Thymus (tissue), 11 donors: ENCODE measurements around the gene PHF20. TPM values are rescaled to one million over a fixed set of nuclear protein-coding genes. Genes with fewer than 3 reads are reported as not detected.
"Not testable (repeated sequence)": the region's sequence is repeated elsewhere in the genome, so short reads cannot be mapped to it uniquely, and the experiment has no call there.

Source experiments
- DNase-seq, 9 donors: peaks; one replicate each; pipeline ENCODE4 v3.0.0-alpha.2; 2013; ENCODE audit warnings: low spot score in 9 of 9, low read depth in 6 of 9, missing footprints in 1 of 9
- H3K27ac ChIP-seq, 2 donors: one replicate each; pipeline ENCODE4 v1.5.1; 2013; ENCODE audit warnings: control low read depth in 1 of 2, low read depth in 1 of 2, low read length in 1 of 2, mild to moderate bottlenecking in 1 of 2, moderate library complexity in 1 of 2
- H3K27me3 ChIP-seq, 2 donors: one replicate each; pipeline ENCODE4 v1.5.1; 2013; ENCODE audit warnings: low read length in 1 of 2; ENCODE audit not compliant: control insufficient read depth in 2 of 2, insufficient read depth in 1 of 2
- H3K36me3 ChIP-seq, 2 donors: one replicate each; pipeline ENCODE4 v1.5.1; 2013; ENCODE audit warnings: low read length in 1 of 2, mild to moderate bottlenecking in 1 of 2, moderate library complexity in 1 of 2; ENCODE audit not compliant: control insufficient read depth in 2 of 2, insufficient read depth in 2 of 2
- H3K4me1 ChIP-seq, 2 donors: one replicate each; pipeline ENCODE4 v1.5.1; 2013; ENCODE audit warnings: low read length in 2 of 2; ENCODE audit not compliant: control insufficient read depth in 2 of 2, insufficient read depth in 2 of 2
- H3K4me3 ChIP-seq, 2 donors: one replicate each; pipeline ENCODE4 v1.5.1; 2013; ENCODE audit warnings: low read length in 2 of 2, control low read depth in 1 of 2, mild to moderate bottlenecking in 1 of 2
- H3K9me3 ChIP-seq, 2 donors: one replicate each; pipeline ENCODE4 v1.5.1; 2013; ENCODE audit warnings: low read length in 1 of 2, mild to moderate bottlenecking in 1 of 2; ENCODE audit not compliant: control insufficient read depth in 2 of 2, insufficient read depth in 1 of 2
- WGBS: extraction: QIAGEN DNeasy Blood & Tissue Kit; methylation state at CpG from one replicate; pipeline ENCODE4 v1.1.7; 2013; 5-methylcytosine and 5-hydroxymethylcytosine counted together
- polyA plus RNA-seq: library from polyadenylated mRNA; stranded (reverse); fragments of 200-250 nt; gene quantifications from one replicate; pipeline ENCODE4 v1.2.3, GENCODE V29; 2013
- total RNA-seq: library from RNA; stranded (reverse); fragments of 120-200 nt; gene quantifications from one replicate; pipeline ENCODE4 v1.2.4, GENCODE V29; 2013
- donor health status: healthy.

The PHF20 gene
- total and polyA plus RNA-seq, 2 donors, result 35.6 to 39.7 TPM

- 97% methylated on average over 6 of the region's 6 CpGs for WGBS
- Histone ChIP-seq H3K4me3 (no peak overlapping the region), H3K27me3 (no peaks in the 10 kb centered on the region), H3K9me3 (no peaks in the 10 kb centered on the region), H3K4me1 (no peaks in the 10 kb centered on the region), H3K27ac (no peak overlapping the region), H3K36me3 (peaks cover under 1 to 11% of the 10 kb centered on the region in 2 donors)
- DNase-seq, result no peak
Observed at GRCh38 chr20:35878113-35878625, 106.4 kb downstream of the PHF20 start.

GRCh38 chr20:35881676-35882075, 109.9 kb downstream of the PHF20 start:
- Histone ChIP-seq H3K27me3 (no peaks in the 10 kb centered on the region), H3K9me3 (no peaks in the 10 kb centered on the region), H3K4me1 (no peaks in the 10 kb centered on the region), H3K4me3 (no peak overlapping the region), H3K27ac (no peak overlapping the region), H3K36me3 (peaks cover 9 to 17% of the 10 kb centered on the region in 2 donors)
- WGBS, result 97% methylated on average over 1 of the region's 1 CpG
- DNase-seq, result no peak

- H3K4me1 ChIP-seq, H3K27me3 ChIP-seq, H3K9me3 ChIP-seq, H3K4me3 ChIP-seq, DNase-seq, H3K27ac ChIP-seq: not testable (repeated sequence)
- WGBS, result 97% methylated on average over 9 of the region's 9 CpGs
- H3K36me3 ChIP-seq, result peaks cover 14 to 17% of the 10 kb centered on the region in 2 donors
Observed at GRCh38 chr20:35882427-35883161, 110.8 kb downstream of the PHF20 start.

- WGBS, result 97% methylated on average over 6 of the region's 6 CpGs
Observed at GRCh38 chr20:35883336-35883777, 111.5 kb downstream of the PHF20 start.

GRCh38 chr20:35883778-35884540, 112.1 kb downstream of the PHF20 start:
- Histone ChIP-seq H3K4me1 (no peaks in the 10 kb centered on the region), H3K27me3 (no peaks in the 10 kb centered on the region), H3K36me3 (peaks cover 9 to 14% of the 10 kb centered on the region in 2 donors), H3K4me3 (no peak overlapping the region), H3K9me3 (no peaks in the 10 kb centered on the region), H3K27ac (peak overlapping the region in 1 of 2 donors; percentile 64)
- WGBS, result 78% methylated on average over 10 of the region's 10 CpGs
- peak; percentile 16 to 77 (median 44) for DNase-seq

More at GRCh38 chr20:35883336-35883777, 111.5 kb downstream of the PHF20 start:
- Histone ChIP-seq H3K9me3 (no peaks in the 10 kb centered on the region), H3K27ac (peak overlapping the region in 1 of 2 donors; percentile 64), H3K27me3 (no peaks in the 10 kb centered on the region), H3K4me3 (no peak overlapping the region), H3K36me3 (peaks cover 11 to 14% of the 10 kb centered on the region in 2 donors), H3K4me1 (no peaks in the 10 kb centered on the region)
- no peak for DNase-seq

GRCh38 chr20:35884541-35884865, 112.7 kb downstream of the PHF20 start:
- H3K9me3 ChIP-seq, result no peaks in the 10 kb centered on the region
- peaks cover 7 to 14% of the 10 kb centered on the region in 2 donors for H3K36me3 ChIP-seq
- no peaks in the 10 kb centered on the region for H3K4me1 ChIP-seq
- WGBS, result 58% methylated on average over 1 of the region's 1 CpG
- no peak overlapping the region for H3K4me3 ChIP-seq
- no peaks in the 10 kb centered on the region for H3K27me3 ChIP-seq
- H3K27ac ChIP-seq, result peak overlapping the region in 1 of 2 donors; percentile 46
- no peak for DNase-seq

GRCh38 chr20:35885212-35885611, 113.4 kb downstream of the PHF20 start:
- H3K36me3 ChIP-seq, result peaks cover 7 to 14% of the 10 kb centered on the region in 2 donors
- no peaks in the 10 kb centered on the region for H3K27me3 ChIP-seq
- no peak overlapping the region for H3K27ac ChIP-seq
- WGBS, result 95% methylated on average over 1 of the region's 1 CpG
- no peaks in the 10 kb centered on the region for H3K9me3 ChIP-seq
- no peak overlapping the region for H3K4me3 ChIP-seq
- DNase-seq, result no peak
- no peaks in the 10 kb centered on the region for H3K4me1 ChIP-seq

GRCh38 chr20:35886537-35886936, 114.7 kb downstream of the PHF20 start:
- peaks cover 10 to 14% of the 10 kb centered on the region in 2 donors for H3K36me3 ChIP-seq
- no peaks in the 10 kb centered on the region for H3K4me1 ChIP-seq
- H3K27ac ChIP-seq, result no peak overlapping the region
- no peaks in the 10 kb centered on the region for H3K27me3 ChIP-seq
- over 99% methylated on average over 3 of the region's 3 CpGs for WGBS
- H3K9me3 ChIP-seq, result no peaks in the 10 kb centered on the region
- H3K4me3 ChIP-seq, result no peak overlapping the region
- no peak for DNase-seq
